ENCODE measurements around the gene MGARP. TPM values are rescaled to one million over a fixed set of nuclear protein-coding genes. Genes with fewer than 3 reads are reported as not detected.

The MGARP gene
- under 1 TPM; under 0.01 to 0.67 TPM for total RNA-seq

GRCh38 chr4:139279760-139280620, at the start of gene MGARP:
Gene MGARP (minus strand): TSS chr4:139280225. CDS start chr4:139280158, 67 bp downstream.

GRCh38 chr4:139301821-139302611, 22.0 kb upstream of the MGARP start, which contains the start of gene NDUFC1:
Gene NDUFC1 (minus strand): TSS chr4:139302477. CDS start chr4:139295798, 6,679 bp downstream.

GRCh38 chr4:139301113-139301820, 21.2 kb upstream of the MGARP start, which contains the start of gene NAA15:
Gene NAA15 (plus strand): TSS chr4:139301505. CDS start chr4:139301778, 273 bp downstream.

Small RNAs within 50 kb of the gene (small RNA-seq; reads per million reads assigned to genes)
- gene RNU6-1074P: 0 reads per million in 2 donors
- 0 reads per million in 2 donors for gene RNU6-1214P
- gene RNU6-506P: 0.43 to 1.5 reads per million in 2 donors

Other genes with a start within 250 kb of the MGARP start
- 10 to 100 TPM; 23.1 to 28.0 TPM for gene ELF2, start 103.0 kb downstream of the MGARP start, total RNA-seq
- gene NAA15, start 21.3 kb upstream of the MGARP start, total RNA-seq: 10 to 100 TPM; 28.9 to 50.6 TPM
- gene NDUFC1, start 22.3 kb upstream of the MGARP start, total RNA-seq: 10 to 100 TPM; 38.2 to 48.0 TPM
- 1 to 10 TPM; 4.7 to 5.2 TPM for gene RAB33B, start 173.9 kb upstream of the MGARP start, total RNA-seq

All from melanocyte of skin (primary cell).